RWPE2 (cell line): ENCODE data around the gene CARD16.

Experiments used
- ATAC-seq: fragments of 200-7000 bp; cut with Tn5 transposase; 3 replicates; pipeline ENCODE4 v1.9.1; 2021; ENCODE audit warnings: low read depth
- DNase-seq: peaks from one replicate; pipeline ENCODE4 v3.0.0-alpha.2; 2020; ENCODE audit warnings: low spot score
- H3K27ac ChIP-seq: fragments of 450-650 bp; 2 replicates; pipeline ENCODE4 v1.5.1; 2017; ENCODE audit warnings: mild to moderate bottlenecking; ENCODE audit not compliant: poor library complexity, severe bottlenecking
- H3K27me3 ChIP-seq: fragments of 250-450 bp; sonication (Bioruptor Pico); 2 replicates; pipeline ENCODE4 v1.5.1; 2021; ENCODE audit warnings: mild to moderate bottlenecking, moderate library complexity; ENCODE audit not compliant: insufficient read depth, poor library complexity, severe bottlenecking
- H3K36me3 ChIP-seq: fragments of 250-450 bp; sonication (Bioruptor Pico); 2 replicates; pipeline ENCODE4 v1.5.1; 2020; ENCODE audit warnings: low read depth, mild to moderate bottlenecking, moderate library complexity
- H3K4me1 ChIP-seq: fragments of 250-450 bp; sonication (Bioruptor Pico); 2 replicates; pipeline ENCODE4 v1.5.1; 2021; ENCODE audit warnings: mild to moderate bottlenecking, moderate library complexity; ENCODE audit not compliant: insufficient read depth, poor library complexity, severe bottlenecking
- H3K4me3 ChIP-seq: fragments of 250-450 bp; sonication (Bioruptor Pico); 2 replicates; pipeline ENCODE4 v1.5.1; 2021; ENCODE audit warnings: mild to moderate bottlenecking, moderate library complexity; ENCODE audit not compliant: severe bottlenecking
- H3K9me3 ChIP-seq: fragments of 250-450 bp; sonication (Bioruptor Pico); 2 replicates; pipeline ENCODE4 v1.5.1; 2021; ENCODE audit warnings: mild to moderate bottlenecking, moderate library complexity; ENCODE audit not compliant: severe bottlenecking
- CTCF ChIP-seq: fragments of 450-650 bp; IDR thresholded peaks from one replicate; pipeline ENCODE4 v1.5.1; 2017; ENCODE audit warnings: mild to moderate bottlenecking, moderate library complexity; ENCODE audit not compliant: poor library complexity, severe bottlenecking

The CARD16 gene

GRCh38 chr11:105057432-105057831 is 12.3 kb upstream of the CARD16 start:
- ATAC-seq (no peak), DNase-seq (no peak)
- Histone ChIP-seq H3K4me3 (no peak overlapping the region), H3K27ac (no peak overlapping the region), H3K36me3 (no peaks in the 10 kb centered on the region), H3K27me3 (no peaks in the 10 kb centered on the region), H3K4me1 (no peaks in the 10 kb centered on the region), H3K9me3 (no peaks in the 10 kb centered on the region)
- TF ChIP-seq CTCF = no peak

- Histone ChIP-seq H3K36me3 (no peaks in the 10 kb centered on the region), H3K9me3 (no peaks in the 10 kb centered on the region), H3K27me3 (no peaks in the 10 kb centered on the region), H3K4me3 (no peak overlapping the region), H3K27ac (no peak overlapping the region), H3K4me1 (no peaks in the 10 kb centered on the region)
- ATAC-seq = no peak
- no peak for TF ChIP-seq CTCF
- DNase-seq = no peak
These were observed 11.3 kb upstream of the CARD16 start for GRCh38 chr11:105056446-105056845.

DNA sequence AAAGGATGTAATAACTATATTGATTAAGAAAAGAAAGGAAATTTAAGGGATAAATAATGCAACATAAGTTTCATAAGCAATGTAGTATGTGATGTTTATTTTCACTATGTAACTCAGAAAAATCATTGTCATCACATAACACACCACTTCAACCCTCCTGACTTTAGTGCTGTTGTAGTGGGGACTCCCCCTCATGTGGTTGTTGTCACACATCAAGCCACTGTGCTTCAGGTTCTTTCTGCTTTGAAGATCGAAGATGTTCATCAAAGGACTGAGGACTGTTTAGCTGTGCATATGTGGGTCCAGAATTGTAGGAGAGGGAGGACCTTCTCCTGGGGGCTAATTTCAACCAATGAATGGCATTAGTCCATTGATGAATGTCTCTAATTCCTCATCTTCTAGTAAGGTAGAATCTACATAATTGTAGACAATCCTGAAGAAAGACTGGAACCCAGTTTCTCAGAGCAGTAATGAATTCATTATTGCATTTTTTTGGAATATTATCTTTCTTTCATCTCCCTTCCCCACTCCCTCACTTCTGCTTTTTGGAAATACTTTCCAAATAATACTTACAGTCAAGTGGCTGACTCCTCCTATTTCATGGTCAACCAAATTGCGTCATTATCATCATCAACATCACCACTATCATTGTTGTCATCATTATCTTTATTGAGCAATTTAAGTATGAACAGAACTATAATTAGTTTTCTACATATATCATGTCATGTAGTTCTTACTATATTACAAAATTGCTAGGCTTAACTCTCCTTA is 9.8 kb upstream of the CARD16 start:
- no peak for TF ChIP-seq CTCF
- Histone ChIP-seq H3K4me3 (no peak overlapping the region), H3K9me3 (no peaks in the 10 kb centered on the region), H3K27ac (no peak overlapping the region), H3K36me3 (no peaks in the 10 kb centered on the region), H3K27me3 (no peaks in the 10 kb centered on the region), H3K4me1 (no peaks in the 10 kb centered on the region)
- no peak for ATAC-seq
- no peak for DNase-seq

DNA sequence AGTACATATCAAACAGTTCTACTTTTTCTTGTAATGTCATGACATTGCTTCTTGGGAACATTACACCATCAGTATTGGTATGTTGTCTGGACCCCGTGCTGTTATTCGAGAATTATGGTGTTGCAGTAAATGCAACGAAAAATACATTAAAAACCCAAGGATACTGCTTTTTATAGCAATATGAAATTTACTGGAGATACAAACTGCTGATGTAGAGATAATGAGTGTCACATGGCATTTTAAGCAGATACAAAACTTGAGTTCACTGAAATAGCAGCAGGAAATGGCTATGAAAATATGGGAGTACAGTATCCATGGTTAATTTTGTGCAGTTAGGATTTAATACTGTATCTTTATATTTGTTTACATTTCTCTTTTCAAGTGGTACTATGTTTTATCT is 7.4 kb upstream of the CARD16 start:
- H3K4me1 ChIP-seq = peaks cover 2% of the 10 kb centered on the region
- TF ChIP-seq CTCF = no peak
- no peaks in the 10 kb centered on the region for H3K27me3 ChIP-seq
- H3K27ac ChIP-seq = no peak overlapping the region
- no peak for DNase-seq
- no peaks in the 10 kb centered on the region for H3K9me3 ChIP-seq
- H3K36me3 ChIP-seq = no peaks in the 10 kb centered on the region
- ATAC-seq = no peak
- no peak overlapping the region for H3K4me3 ChIP-seq

DNA sequence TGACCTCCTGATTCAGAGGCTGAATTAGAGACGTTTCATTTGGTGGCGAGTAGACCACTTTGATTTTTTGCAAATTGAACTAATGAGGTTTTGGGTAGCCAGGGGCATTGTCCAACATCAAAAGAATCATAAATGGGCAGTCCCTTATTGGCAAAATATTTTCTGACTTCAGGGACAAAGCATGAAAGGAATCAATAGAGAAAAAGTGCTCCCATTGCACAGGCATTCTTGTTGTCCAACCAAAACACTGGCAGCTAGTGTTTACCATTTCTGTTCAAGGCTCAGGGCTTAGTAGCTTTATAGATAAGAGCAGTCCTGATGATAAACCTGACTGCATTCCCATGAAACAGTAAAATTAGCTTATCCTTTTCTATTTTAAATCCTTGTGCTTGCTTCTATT is 6.4 kb upstream of the CARD16 start:
- Histone ChIP-seq H3K27ac (no peak overlapping the region), H3K4me1 (peaks cover 8% of the 10 kb centered on the region), H3K36me3 (no peaks in the 10 kb centered on the region), H3K4me3 (no peak overlapping the region), H3K27me3 (no peaks in the 10 kb centered on the region), H3K9me3 (no peaks in the 10 kb centered on the region)
- DNase-seq = no peak
- no peak for ATAC-seq
- no peak for TF ChIP-seq CTCF
